Measurements from ENCODE around the gene PEX14.

Gene PEX14

DNA sequence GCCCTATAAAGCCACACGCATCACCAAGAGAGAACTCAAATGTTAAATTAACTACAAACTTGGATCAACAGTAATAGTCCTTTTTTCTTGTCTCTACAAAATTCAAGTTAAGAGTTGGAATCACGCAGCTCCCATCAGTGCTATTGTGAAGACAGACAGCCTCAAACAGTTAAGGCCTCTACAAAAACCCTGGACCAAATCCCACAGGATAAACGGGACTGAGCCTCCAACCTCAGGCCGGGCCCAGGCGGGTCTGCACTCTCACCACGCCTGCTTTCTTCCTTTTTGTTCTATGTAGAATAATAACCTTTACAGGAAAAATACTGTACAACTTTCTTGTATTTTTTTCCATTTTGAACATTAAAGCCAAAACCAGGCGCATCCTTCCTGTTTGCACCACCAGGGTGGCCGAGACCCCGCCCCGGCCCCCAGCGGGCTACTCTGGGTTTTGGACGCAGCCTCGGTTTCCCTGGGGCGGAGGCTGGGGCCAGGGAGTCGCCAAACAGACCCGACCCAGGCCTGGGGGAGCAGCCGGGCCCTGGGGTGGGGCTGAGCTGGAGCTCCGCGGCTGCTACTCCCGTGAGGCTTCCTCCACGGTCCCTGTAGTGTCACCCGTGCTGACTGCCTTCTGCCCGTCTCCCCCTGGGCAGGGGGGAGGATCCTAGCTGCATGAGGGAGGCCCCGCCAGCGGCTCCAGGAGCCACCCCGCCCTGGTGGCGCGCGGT lies 163.2 kb downstream of the PEX14 start:
- H3K4me3 Mint-ChIP-seq: no peak overlapping the region
- no peak for DNase-seq
- peaks cover 4% of the 10 kb centered on the region for H3K4me1 Mint-ChIP-seq
- peaks cover 43% of the 10 kb centered on the region for H3K27me3 Mint-ChIP-seq
- no peaks in the 10 kb centered on the region for H3K9me3 Mint-ChIP-seq
- H3K27ac Mint-ChIP-seq: no peak overlapping the region
- H3K36me3 Mint-ChIP-seq: no peaks in the 10 kb centered on the region
- CTCF ChIA-PET: no interaction called here

- CTCF ChIA-PET: no interaction called here
- no peak for DNase-seq
- Mint-ChIP-seq H3K27ac (no peak overlapping the region), H3K27me3 (peaks cover 43% of the 10 kb centered on the region), H3K4me1 (peaks cover 4% of the 10 kb centered on the region), H3K36me3 (no peaks in the 10 kb centered on the region), H3K4me3 (no peak overlapping the region), H3K9me3 (no peaks in the 10 kb centered on the region)
Measured at GRCh38 chr1:10638559-10639005, 163.8 kb downstream of the PEX14 start.

GRCh38 chr1:10639011-10639774 lies 164.4 kb downstream of the PEX14 start:
- Mint-ChIP-seq H3K36me3 (no peaks in the 10 kb centered on the region), H3K9me3 (no peaks in the 10 kb centered on the region), H3K4me3 (no peak overlapping the region), H3K27me3 (peaks cover 43% of the 10 kb centered on the region), H3K4me1 (peaks cover 4% of the 10 kb centered on the region), H3K27ac (no peak overlapping the region)
- DNase-seq: no peak
- CTCF ChIA-PET: no interaction called here

GRCh38 chr1:10639775-10640578 lies 165.2 kb downstream of the PEX14 start:
- H3K9me3 Mint-ChIP-seq: no peaks in the 10 kb centered on the region
- H3K27me3 Mint-ChIP-seq: peaks cover 43% of the 10 kb centered on the region
- no peaks in the 10 kb centered on the region for H3K36me3 Mint-ChIP-seq
- H3K4me3 Mint-ChIP-seq: no peak overlapping the region
- H3K4me1 Mint-ChIP-seq: peaks cover 4% of the 10 kb centered on the region
- no peak for DNase-seq
- no peak overlapping the region for H3K27ac Mint-ChIP-seq
- CTCF ChIA-PET: no interaction called here

- Mint-ChIP-seq H3K27me3 (peaks cover 38% of the 10 kb centered on the region), H3K4me1 (peaks cover 4% of the 10 kb centered on the region), H3K27ac (no peak overlapping the region), H3K36me3 (no peaks in the 10 kb centered on the region), H3K4me3 (no peak overlapping the region), H3K9me3 (no peaks in the 10 kb centered on the region)
- CTCF ChIA-PET: no interaction called here
- DNase-seq: no peak
Measured at GRCh38 chr1:10640843-10641553, 166.2 kb downstream of the PEX14 start.

DNA sequence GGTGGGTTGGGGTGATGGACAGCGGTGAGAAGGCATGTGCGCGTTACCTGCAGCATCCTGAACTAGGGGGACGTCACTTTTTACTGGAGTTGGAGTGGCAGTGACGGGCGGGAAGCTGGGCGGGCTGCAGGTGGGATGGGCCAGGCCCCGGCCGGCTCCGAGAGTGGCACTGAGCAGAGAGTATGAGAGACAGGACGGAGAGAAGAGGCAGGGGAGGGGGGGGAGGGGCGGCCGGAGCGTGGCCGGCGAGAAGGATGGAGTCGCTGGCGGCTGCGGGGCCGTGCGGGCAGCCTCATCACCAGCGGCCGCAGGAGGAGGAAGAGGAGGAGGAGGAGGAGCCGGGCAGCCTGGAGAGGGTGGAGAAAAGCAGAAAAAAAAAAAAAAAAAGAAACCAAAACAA lies 167.2 kb downstream of the PEX14 start:
- CTCF ChIA-PET: no interaction called here

DNA sequence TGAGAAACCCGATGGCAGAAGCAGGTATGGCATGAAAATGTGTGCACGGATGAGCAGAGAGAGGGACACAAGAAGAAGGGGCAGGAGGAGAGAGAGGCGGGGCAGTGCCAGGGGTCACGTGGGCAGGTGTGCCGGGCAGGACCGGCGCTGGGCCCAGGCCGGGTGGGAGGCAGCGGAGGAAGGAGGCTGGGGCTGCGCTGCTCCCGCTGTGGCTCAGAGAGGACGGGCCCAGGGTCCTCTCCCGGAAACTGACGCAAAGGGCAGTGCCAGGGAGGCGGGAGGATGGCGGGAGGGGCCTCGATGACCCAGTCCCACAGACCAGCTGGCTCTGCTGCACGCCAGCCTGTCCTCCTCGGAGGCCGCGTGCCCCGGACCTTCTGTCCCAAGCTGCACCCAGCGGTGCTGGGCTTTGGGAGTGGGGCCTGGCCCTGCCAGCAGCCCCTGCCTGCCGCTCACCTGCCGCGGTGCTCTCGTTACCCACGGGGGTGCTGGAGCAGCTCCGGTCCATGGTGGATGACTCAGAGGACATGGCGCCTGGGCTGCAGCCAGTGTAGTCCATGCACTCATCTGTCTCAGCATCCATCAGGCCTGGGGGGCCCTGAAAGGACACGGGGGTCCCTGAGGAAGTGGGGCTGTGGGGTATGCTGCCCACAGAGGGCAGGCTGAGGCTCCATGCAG lies 167.8 kb downstream of the PEX14 start:
- Mint-ChIP-seq H3K27me3 (peaks cover 31% of the 10 kb centered on the region), H3K36me3 (no peaks in the 10 kb centered on the region), H3K9me3 (no peaks in the 10 kb centered on the region), H3K4me3 (no peak overlapping the region), H3K27ac (no peak overlapping the region), H3K4me1 (peaks cover 3% of the 10 kb centered on the region)
- CTCF ChIA-PET: no interaction called here
- no peak for DNase-seq

More for the DNA sequence above, 167.2 kb downstream of the PEX14 start:
- no peaks in the 10 kb centered on the region for H3K9me3 Mint-ChIP-seq
- H3K4me3 Mint-ChIP-seq: no peak overlapping the region
- H3K27ac Mint-ChIP-seq: no peak overlapping the region
- no peak for DNase-seq
- H3K36me3 Mint-ChIP-seq: no peaks in the 10 kb centered on the region
- peaks cover 4% of the 10 kb centered on the region for H3K4me1 Mint-ChIP-seq
- peaks cover 36% of the 10 kb centered on the region for H3K27me3 Mint-ChIP-seq

DNA sequence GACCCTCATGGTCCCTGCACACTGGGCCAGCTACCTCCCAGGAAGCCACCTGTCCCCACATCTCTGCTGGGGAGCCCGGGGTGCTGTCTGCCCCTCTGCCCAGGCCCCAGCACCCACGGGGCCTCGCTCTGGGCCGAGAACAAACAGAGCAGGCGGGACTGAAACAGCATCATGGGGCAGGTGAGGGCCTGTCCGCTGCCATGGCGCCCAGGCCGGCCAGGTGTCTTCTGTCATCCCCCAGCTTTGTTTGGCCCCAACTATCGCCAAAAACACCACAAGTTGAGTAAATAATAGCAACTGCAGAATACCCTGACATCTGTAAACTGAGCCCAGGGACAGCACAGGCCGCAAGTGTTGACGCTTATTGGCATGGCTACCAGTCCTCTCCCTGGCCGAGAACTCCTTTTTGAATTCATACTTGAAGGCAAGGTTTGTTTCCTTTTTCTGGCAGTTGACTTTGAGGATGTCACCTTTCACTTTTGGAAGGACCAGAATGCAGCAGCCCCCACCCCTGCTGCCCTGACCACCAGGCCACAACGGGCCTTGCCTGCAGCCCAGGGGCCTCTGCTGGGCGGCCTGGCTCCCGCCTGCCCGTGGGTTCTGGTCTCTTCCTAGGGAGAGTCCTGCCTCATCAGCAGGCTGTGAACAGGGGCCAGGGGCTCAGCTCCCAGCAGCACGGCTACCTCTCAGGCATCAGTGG lies 169.0 kb downstream of the PEX14 start:
- no peaks in the 10 kb centered on the region for H3K4me1 Mint-ChIP-seq
- DNase-seq: no peak
- CTCF ChIA-PET: interaction anchor here (1.4 kb wide), 1 partner anchor 137 kb away, joined by 3 read pairs; no protein-coding TSS in a partner anchor
- no peak overlapping the region for H3K27ac Mint-ChIP-seq
- H3K4me3 Mint-ChIP-seq: no peak overlapping the region
- H3K9me3 Mint-ChIP-seq: no peaks in the 10 kb centered on the region
- peaks cover 22% of the 10 kb centered on the region for H3K27me3 Mint-ChIP-seq
- H3K36me3 Mint-ChIP-seq: no peaks in the 10 kb centered on the region

- H3K9me3 Mint-ChIP-seq: no peaks in the 10 kb centered on the region
- no peak overlapping the region for H3K4me3 Mint-ChIP-seq
- H3K4me1 Mint-ChIP-seq: no peaks in the 10 kb centered on the region
- no peak for DNase-seq
- no peak overlapping the region for H3K27ac Mint-ChIP-seq
- CTCF ChIA-PET: interaction anchor here (1.4 kb wide), 1 partner anchor 137 kb away, joined by 3 read pairs; no protein-coding TSS in a partner anchor
- peaks cover 17% of the 10 kb centered on the region for H3K27me3 Mint-ChIP-seq
- no peaks in the 10 kb centered on the region for H3K36me3 Mint-ChIP-seq
Measured at GRCh38 chr1:10644307-10645128, 169.8 kb downstream of the PEX14 start.

- Mint-ChIP-seq H3K27ac (no peak overlapping the region), H3K27me3 (peaks cover 5% of the 10 kb centered on the region), H3K9me3 (no peaks in the 10 kb centered on the region), H3K4me1 (no peaks in the 10 kb centered on the region), H3K4me3 (no peak overlapping the region), H3K36me3 (no peaks in the 10 kb centered on the region)
- DNase-seq: no peak
- CTCF ChIA-PET: no interaction called here
Measured at GRCh38 chr1:10646347-10646861, 171.7 kb downstream of the PEX14 start.

GRCh38 chr1:10647414-10648170 lies 172.8 kb downstream of the PEX14 start:
- no peak overlapping the region for H3K27ac Mint-ChIP-seq
- H3K9me3 Mint-ChIP-seq: no peaks in the 10 kb centered on the region
- H3K27me3 Mint-ChIP-seq: peaks cover 5% of the 10 kb centered on the region
- CTCF ChIA-PET: no interaction called here
- no peak for DNase-seq
- H3K36me3 Mint-ChIP-seq: no peaks in the 10 kb centered on the region
- no peak overlapping the region for H3K4me3 Mint-ChIP-seq
- H3K4me1 Mint-ChIP-seq: no peaks in the 10 kb centered on the region

Measured in activated naive CD4-positive, alpha-beta T cell treated with anti-CD3 and anti-CD28 coated beads, Interleukin-2, amount 10 ng/mL, durations not matched to agents 7 days and 5 days (primary cell).